HepG2 (cell line): Measurements from ENCODE around the gene PXT1. TPM values are rescaled to one million over a fixed set of nuclear protein-coding genes. Genes with fewer than 3 reads are reported as not detected.

Source experiments
- ARID4A ChIP-seq: sonication (generic); formaldehyde crosslinking; IDR thresholded peaks from 2 replicates; pipeline ENCODE4 v1.5.0; 2020; ENCODE audit warnings: mild to moderate bottlenecking, missing genetic modification reagents, borderline replicate concordance
- HMGXB4 ChIP-seq, 2 experiments: sonication (generic) in 1 of 2; formaldehyde crosslinking in 1 of 2; IDR thresholded peaks; 2 replicates each; pipeline versions ENCODE4 v1.4.0 to v1.6.1; 2018 to 2020; ENCODE audit warnings: missing genetic modification reagents in 2 of 2, borderline replicate concordance in 1 of 2, low read depth in 1 of 2, mild to moderate bottlenecking in 1 of 2, missing biosample characterization in 1 of 2
- SALL2 ChIP-seq: sonication (generic); formaldehyde crosslinking; IDR thresholded peaks from 2 replicates; pipeline ENCODE4 v1.8.1; 2023; ENCODE audit warnings: mild to moderate bottlenecking, missing genetic modification reagents, inconsistent platforms
- SUZ12 ChIP-seq: fragments of 150-350 bp; IDR thresholded peaks from 2 replicates; pipeline ENCODE4 v1.6.1; 2014; ENCODE audit warnings: low read depth, low read length
- TFAP4 ChIP-seq: sonication (generic); IDR thresholded peaks from 2 replicates; pipeline ENCODE4 v1.6.1; 2016; ENCODE audit warnings: low read depth, borderline replicate concordance
- XBP1 ChIP-seq: sonication (generic); formaldehyde crosslinking; IDR thresholded peaks from 2 replicates; pipeline ENCODE4 v1.5.0; 2020; ENCODE audit warnings: missing genetic modification reagents
- ZBTB4 ChIP-seq: sonication (generic); formaldehyde crosslinking; IDR thresholded peaks from 2 replicates; pipeline ENCODE4 v1.4.0; 2020; ENCODE audit warnings: missing genetic modification reagents, mild to moderate bottlenecking, borderline replicate concordance
- ZNF569 ChIP-seq: sonication (generic); formaldehyde crosslinking; IDR thresholded peaks from 2 replicates; pipeline ENCODE4 v1.5.0; 2020; ENCODE audit warnings: mild to moderate bottlenecking, missing genetic modification reagents, moderate library complexity, borderline replicate concordance
- ZNF619 ChIP-seq: sonication (generic); formaldehyde crosslinking; IDR thresholded peaks from 2 replicates; pipeline ENCODE4 v1.4.0; 2020; ENCODE audit warnings: mild to moderate bottlenecking, missing genetic modification reagents
- ZNF839 ChIP-seq: sonication (generic); formaldehyde crosslinking; IDR thresholded peaks from 2 replicates; pipeline ENCODE4 v1.4.0; 2020; ENCODE audit warnings: missing genetic modification reagents, mild to moderate bottlenecking, borderline replicate concordance
- polyA plus RNA-seq, 8 experiments: library from polyadenylated mRNA; depleted of rRNA in 3 of 8; stranded (reverse) in 7 of 8; unstranded in 1 of 8; fragments of >200 nt; fragmentation: Illumina TruSeq in 4 of 8; extraction: Trizol in 4 of 8; gene quantifications; 2 replicates each; pipeline versions ENCODE4 v1.2.1 to v1.2.3, GENCODE V29; 2011 to 2016; ENCODE audit warnings: low read depth in 4 of 8, missing spikeins in 1 of 8, mixed read lengths in 1 of 8; ENCODE audit not compliant: insufficient read depth in 1 of 8
- total RNA-seq, 5 experiments: library from RNA; depleted of rRNA; stranded (reverse); fragments of >200 nt; fragmentation: Illumina TruSeq; extraction: Trizol; gene quantifications; 2 replicates each; pipeline ENCODE4 v1.2.3, GENCODE V29; 2016; ENCODE audit warnings: low read depth in 1 of 5

The PXT1 gene
- total and polyA plus RNA-seq, 2 of the 13 experiments (the other 11 are each of a cell fraction or from before 2014, with no cell fraction given): 0.04 TPM; not detected in 1

GRCh38 chr6:36376742-36377141 is 65.9 kb downstream of the PXT1 start (continued):
- TF ChIP-seq TFAP4: no peak
- TF ChIP-seq ZNF569 (CRISPR knock-in tag): no peak
- TF ChIP-seq SALL2 (CRISPR knock-in tag): no peak
- TF ChIP-seq XBP1 (CRISPR knock-in tag): no peak
- no peak for TF ChIP-seq ARID4A
- no peak for TF ChIP-seq ZNF619
- no peak for TF ChIP-seq SUZ12
- no peak for TF ChIP-seq ZBTB4
- no peak for TF ChIP-seq HMGXB4 (CRISPR knock-in tag; IDR thresholded peaks at IDR 0.05; ENCODE audit: borderline replicate concordance in 1 of 2, low read depth in 1 of 2)
- no peak for TF ChIP-seq ZNF839 (CRISPR knock-in tag)
